SKM-1 treated with dmso at 0.1 percent for 144 hours (cell line): ENCODE data around the gene RMC1.
A peak's percentile ranks its signal among the peaks of the same experiment; 100 is the strongest.
"Not testable (repeated sequence)": the region's sequence is repeated elsewhere in the genome, so short reads cannot be mapped to it uniquely, and the experiment has no call there.

ENCODE experiments used
- DNase-seq: peaks from one replicate; lab custom pipeline; 2025; ENCODE audit not compliant: unreplicated experiment; lab: John Stamatoyannopoulos, UW

The RMC1 gene

DNA sequence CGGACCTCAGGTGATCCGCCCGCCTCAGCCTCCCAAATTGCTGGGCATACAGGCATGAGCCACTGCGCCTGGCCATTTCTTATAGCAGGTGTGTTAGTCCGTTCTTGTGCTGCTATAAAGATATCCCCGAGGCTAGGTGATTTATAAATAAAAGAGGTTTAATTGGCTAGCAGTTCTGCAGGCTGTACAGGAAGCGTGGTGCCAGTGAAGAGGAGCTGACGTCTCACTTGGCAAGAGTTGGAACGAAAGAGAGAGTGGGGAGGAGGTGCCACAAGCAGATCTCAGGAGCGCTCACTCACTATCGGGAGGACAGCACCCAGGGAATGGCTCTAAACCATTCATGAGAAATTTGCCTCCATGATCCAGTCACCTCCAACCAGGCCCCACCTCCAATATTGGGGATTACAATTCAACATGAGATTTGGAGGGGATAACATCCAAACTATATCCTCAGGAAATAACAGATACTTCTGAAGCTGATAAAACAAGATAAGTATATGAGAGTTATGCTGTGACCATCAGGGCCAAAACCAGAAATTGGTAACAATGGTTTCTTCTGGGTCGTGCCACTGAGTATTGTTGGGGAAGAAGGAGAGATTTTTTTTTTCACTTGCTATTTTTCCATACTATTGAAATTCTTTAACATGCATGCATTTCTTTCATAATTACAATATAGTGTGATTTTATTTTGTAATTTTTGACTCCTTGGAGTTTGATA, 7.4 kb upstream of the RMC1 start:
- DNase-seq: no peak

DNA sequence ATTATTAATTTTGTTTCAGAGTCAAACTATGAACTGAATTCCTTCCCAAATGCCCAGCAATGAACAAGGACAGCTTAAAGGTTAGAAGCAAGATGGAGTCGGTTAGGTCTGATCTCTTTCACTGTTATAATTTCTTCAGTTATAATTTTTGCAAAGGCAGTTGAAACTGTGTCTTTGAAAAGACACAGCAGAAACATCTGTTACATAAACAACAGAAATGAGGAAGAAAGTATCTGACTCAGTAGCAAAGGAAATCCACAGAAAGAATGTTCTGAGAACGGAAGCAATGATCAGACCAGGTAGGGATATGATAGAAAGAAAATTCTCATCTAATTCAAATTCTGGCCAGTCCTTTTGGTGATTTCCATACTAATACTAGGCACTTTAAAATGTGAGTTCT, 5.2 kb upstream of the RMC1 start:
- DNase-seq: peak; percentile 20

- peak; percentile 74 for DNase-seq
Measured at GRCh38 chr18:23498877-23499276, 4.4 kb upstream of the RMC1 start.

GRCh38 chr18:23499291-23499781, 4.0 kb upstream of the RMC1 start:
- DNase-seq: no peak

DNA sequence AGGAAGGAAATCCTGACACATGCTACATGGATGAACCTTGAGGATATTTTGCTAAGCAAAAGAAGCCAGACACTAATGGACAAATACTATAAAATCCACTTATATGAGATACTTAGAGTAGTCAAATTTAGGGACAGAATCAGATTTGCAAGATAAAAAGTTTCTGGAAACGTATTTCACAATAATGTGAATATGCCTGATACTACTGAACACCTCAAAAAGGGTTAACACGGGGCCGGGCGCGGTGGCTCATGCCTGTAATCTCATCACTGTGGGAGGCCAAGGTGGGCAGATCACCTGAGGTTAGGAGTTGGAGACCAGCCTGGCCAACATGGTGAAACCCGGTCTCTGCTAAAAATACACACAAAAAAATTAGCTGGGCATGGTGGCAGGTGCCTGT, 1.7 kb upstream of the RMC1 start:
- DNase-seq: no peak

DNA sequence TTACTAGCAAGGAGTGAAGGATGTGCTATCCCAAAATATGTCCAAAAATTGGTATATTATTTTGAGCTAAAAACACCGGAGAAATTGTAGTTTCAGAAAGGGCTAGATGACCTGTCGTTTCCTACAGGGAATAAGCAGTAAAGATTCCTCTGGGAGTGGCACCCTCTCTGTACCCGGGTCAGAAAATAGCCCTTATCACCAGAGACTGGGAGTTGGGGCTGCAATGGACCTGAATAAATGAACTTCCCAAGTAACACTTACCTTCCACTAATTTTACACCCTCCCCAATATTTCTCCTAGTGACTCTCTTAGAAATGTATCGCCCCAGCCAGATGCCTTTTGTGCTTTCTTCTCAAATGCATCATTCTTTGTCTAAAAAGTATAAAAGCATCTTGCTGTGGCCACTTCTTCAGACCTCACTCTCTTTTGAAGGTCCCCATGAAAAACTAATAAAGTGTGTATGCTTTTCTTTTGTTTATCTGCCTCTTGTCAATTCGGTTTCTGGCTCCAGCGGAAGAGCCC, 734 bp upstream of the RMC1 start:
- no peak for DNase-seq

DNA sequence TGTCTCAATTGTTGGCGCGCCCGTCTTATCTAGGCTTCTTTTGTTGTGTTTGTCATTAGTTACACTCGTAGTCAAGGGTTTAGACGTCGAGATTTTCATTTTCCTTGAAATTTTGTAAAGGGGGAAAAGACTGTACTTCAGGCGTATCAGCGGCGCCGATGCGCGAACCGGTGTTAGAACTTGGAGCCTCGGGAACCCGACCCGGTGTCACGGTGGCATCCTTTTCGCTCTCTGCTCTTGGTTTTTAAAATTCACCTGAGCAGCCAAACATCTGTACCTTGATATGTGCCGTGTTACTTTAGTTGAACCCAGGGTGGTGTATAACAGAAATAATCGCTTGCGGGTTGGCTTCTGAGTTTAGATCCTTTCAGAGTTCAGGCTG, 643 bp downstream of the RMC1 start:
- no peak for DNase-seq

DNA sequence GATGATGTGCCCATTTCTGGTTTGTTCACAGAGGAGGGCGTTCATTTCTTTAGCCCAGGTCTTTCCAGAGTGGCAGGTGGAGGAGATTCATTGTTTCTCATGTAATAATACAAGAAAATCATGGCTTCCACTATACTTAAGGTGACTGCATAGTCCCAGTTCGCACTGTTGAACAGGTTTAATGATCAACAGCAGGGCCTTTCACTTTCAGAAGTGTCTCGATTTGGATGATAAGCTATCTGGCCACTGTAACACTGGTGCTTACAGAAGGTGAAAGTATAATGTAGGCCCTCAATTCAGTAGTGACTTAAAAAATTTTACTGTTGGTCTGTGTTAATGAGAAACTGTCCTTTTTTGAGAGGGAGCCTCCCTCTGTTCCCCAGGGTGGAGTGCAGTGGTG, 1.4 kb downstream of the RMC1 start:
- no peak for DNase-seq

GRCh38 chr18:23506393-23506792, 3.1 kb downstream of the RMC1 start:
- DNase-seq: no peak

GRCh38 chr18:23510923-23511322, 7.6 kb downstream of the RMC1 start:
- not testable (repeated sequence) for DNase-seq

GRCh38 chr18:23512216-23512615, 8.9 kb downstream of the RMC1 start:
- DNase-seq: not testable (repeated sequence)

DNA sequence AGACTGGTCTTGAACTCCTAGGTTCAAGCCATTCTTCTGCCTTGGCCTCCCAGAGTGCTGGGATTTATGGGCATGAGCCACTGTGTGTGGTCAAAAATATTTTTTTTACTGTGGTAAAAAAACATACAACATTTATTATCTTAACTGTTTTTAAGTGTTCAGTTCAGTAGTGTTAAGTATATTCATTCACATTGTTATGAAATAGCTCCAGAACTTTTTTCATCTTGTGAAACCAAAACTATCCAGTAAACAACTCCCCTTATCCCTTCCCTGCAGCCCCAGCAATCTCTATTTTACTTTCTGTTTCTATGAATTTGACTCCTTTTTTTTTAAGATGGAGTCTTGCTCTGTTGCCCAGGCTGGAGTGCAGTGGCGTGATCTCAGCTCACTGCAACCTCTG, 9.3 kb downstream of the RMC1 start:
- DNase-seq: no peak

- peak; percentile 64 for DNase-seq
Measured at GRCh38 chr18:23515911-23516546, 12.7 kb downstream of the RMC1 start.

DNA sequence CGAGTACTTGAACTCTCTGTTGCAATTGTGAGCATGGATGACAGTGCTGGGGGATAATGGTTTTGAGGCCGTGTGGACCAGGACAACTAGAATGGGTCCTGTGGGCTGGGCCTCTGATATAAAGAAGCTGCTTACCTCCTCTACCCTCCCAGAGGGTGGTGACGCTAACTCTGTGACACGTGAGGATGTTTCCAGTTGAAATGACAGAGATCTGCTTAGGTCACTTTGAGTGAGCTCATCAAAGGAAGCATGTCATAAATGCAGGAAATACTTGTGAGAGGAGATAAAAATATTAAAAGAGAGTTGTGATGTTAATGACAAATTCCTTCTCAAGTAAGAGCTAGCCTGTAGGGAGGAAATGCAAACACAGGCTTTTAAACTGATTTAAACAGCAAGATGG, 16.4 kb downstream of the RMC1 start:
- no peak for DNase-seq

GRCh38 chr18:23521271-23521670, 18.0 kb downstream of the RMC1 start:
- DNase-seq: no peak

DNA sequence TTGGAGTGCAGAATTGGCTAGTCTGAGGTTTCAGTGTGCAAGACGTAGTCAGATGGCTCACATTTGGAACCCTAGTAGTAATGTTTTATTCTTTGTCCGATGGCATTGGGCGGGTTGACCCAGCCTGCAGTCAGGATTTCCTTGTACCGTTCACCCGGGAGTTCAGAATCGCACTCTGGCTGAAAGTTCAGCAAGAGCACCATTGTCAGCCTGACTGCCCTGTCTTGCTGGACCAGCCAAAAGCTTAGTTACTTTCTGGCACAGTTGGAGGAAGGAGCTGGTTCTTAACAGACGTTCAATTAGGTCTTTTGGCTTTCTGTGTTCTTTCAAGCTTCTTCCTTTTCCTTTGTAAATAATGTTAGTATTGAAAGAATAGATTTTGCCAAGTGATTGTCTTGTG, 18.6 kb downstream of the RMC1 start:
- no peak for DNase-seq

- no peak for DNase-seq
Measured at GRCh38 chr18:23523429-23524212, 20.3 kb downstream of the RMC1 start.

DNA sequence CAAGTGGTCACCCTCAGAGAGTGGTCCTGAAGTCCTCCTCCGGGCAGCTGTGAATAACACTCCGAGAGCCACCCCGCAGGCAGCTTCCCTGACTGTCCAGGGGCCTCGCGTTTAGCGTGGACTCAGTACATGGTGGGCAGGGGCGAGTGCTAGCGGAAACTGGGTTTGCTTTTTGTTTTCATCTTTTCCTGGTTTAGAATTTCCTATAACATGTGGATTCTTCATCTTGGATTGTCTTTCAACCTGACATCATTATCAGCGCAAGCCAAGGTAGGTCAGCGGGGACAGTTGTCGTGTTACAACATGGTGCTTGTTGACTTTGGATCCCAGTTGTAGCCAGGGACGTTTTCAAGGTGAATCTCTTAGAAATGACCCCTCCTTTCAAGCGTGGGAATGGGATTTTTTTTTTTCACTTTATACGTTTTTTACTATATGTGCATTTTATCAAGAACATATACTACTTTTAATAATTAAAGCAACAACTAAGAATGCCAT, 20.9 kb downstream of the RMC1 start:
- DNase-seq: no peak

DNA sequence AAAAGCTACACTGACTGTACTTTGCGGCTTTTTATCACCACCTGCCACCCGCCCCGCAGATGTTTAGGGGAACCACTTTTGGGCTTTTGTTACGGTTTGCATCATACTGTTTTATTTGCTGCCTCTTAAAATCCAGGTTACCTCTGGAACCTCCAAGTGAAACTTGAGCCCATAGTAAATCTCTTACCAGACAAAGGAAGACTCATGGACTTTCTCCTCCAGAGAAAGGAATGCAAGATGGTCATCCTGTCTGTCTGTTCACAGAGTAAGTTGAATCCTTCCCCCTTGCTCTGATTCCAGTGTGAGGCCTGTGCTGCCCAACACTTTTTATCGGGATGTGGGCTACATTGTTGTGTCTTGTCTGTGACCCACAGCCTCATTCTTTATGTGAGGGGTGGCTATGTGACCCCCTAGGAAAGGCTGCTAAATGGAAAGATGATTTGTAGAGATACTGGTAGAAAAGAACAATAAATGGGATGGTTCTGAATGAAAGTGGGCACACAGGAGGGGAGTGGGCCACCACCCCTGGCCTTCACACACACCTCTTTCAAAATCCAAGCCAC, 23.3 kb downstream of the RMC1 start:
- no peak for DNase-seq

GRCh38 chr18:23528580-23529472, 25.5 kb downstream of the RMC1 start:
- no peak for DNase-seq
